H9 (cell line): ENCODE measurements around the gene DENND1A. TPM values are rescaled to one million over a fixed set of nuclear protein-coding genes. Genes with fewer than 3 reads are reported as not detected.

Experiments
- DNase-seq: peaks from one replicate; pipeline ENCODE4 v3.0.0-alpha.2; 2017
- H2AFZ ChIP-seq: one replicate; pipeline ENCODE4 v1.6.1; 2013; ENCODE audit warnings: mild to moderate bottlenecking, low read length, control low read depth, moderate library complexity
- H2AK5ac ChIP-seq: 2 replicates; pipeline ENCODE4 v1.6.1; 2013; ENCODE audit warnings: low read length, control low read depth, mixed read lengths; ENCODE audit not compliant: insufficient read length
- H2BK120ac ChIP-seq: one replicate; pipeline ENCODE4 v1.6.1; 2013; ENCODE audit warnings: low read depth, mild to moderate bottlenecking, low read length, control low read depth, inconsistent platforms; ENCODE audit not compliant: poor library complexity, severe bottlenecking
- H2BK12ac ChIP-seq: 2 replicates; pipeline ENCODE4 v1.6.1; 2013; ENCODE audit warnings: low read length, control low read depth, mixed read lengths, low read depth; ENCODE audit not compliant: insufficient read length
- H2BK15ac ChIP-seq: 2 replicates; pipeline ENCODE4 v1.6.1; 2013; ENCODE audit warnings: low read depth, low read length, control low read depth
- H2BK20ac ChIP-seq: one replicate; pipeline ENCODE4 v1.6.1; 2013; ENCODE audit warnings: low read depth, mild to moderate bottlenecking, low read length, control low read depth, inconsistent platforms; ENCODE audit not compliant: poor library complexity, severe bottlenecking
- H2BK5ac ChIP-seq: 2 replicates; pipeline ENCODE4 v1.6.1; 2013; ENCODE audit warnings: low read length, control low read depth, mixed read lengths; ENCODE audit not compliant: insufficient read length
- H3K14ac ChIP-seq: 2 replicates; pipeline ENCODE4 v1.6.1; 2013; ENCODE audit warnings: low read length, control low read depth; ENCODE audit not compliant: insufficient read depth
- H3K18ac ChIP-seq: 2 replicates; pipeline ENCODE4 v1.6.1; 2013; ENCODE audit warnings: low read depth, mild to moderate bottlenecking, mixed read lengths, low read length, control low read depth; ENCODE audit not compliant: insufficient read length
- H3K23ac ChIP-seq: 2 replicates; pipeline ENCODE4 v1.6.1; 2013; ENCODE audit warnings: low read length, control low read depth, mixed read lengths, low read depth; ENCODE audit not compliant: insufficient read length
- H3K23me2 ChIP-seq: 2 replicates; pipeline ENCODE4 v1.6.1; 2013; ENCODE audit warnings: low read depth, mild to moderate bottlenecking, mixed read lengths, low read length, control low read depth; ENCODE audit not compliant: insufficient read length, poor library complexity, severe bottlenecking
- H3K27ac ChIP-seq: 2 replicates; pipeline ENCODE4 v1.5.1; 2013; ENCODE audit warnings: low read length, control low read depth, mixed read lengths, low read depth; ENCODE audit not compliant: insufficient read length
- H3K27me3 ChIP-seq: 2 replicates; pipeline ENCODE4 v1.6.1; 2013; ENCODE audit warnings: low read length, control low read depth, inconsistent platforms; ENCODE audit not compliant: insufficient read depth
- H3K4ac ChIP-seq: 2 replicates; pipeline ENCODE4 v1.6.1; 2013; ENCODE audit warnings: low read depth, mild to moderate bottlenecking, control low read depth, inconsistent platforms, low read length, moderate library complexity
- H3K4me1 ChIP-seq: 2 replicates; pipeline ENCODE4 v1.6.1; 2013; ENCODE audit warnings: low read length, control low read depth, inconsistent platforms; ENCODE audit not compliant: insufficient read depth
- H3K4me2 ChIP-seq: 2 replicates; pipeline ENCODE4 v1.6.1; 2013; ENCODE audit warnings: low read length, control low read depth, mixed read lengths; ENCODE audit not compliant: insufficient read length, insufficient read depth
- H3K56ac ChIP-seq: 2 replicates; pipeline ENCODE4 v1.6.1; 2013; ENCODE audit warnings: low read depth, mild to moderate bottlenecking, mixed read lengths, low read length, control low read depth; ENCODE audit not compliant: insufficient read length
- H3K79me1 ChIP-seq: 2 replicates; pipeline ENCODE4 v1.6.1; 2013; ENCODE audit warnings: low read depth, mild to moderate bottlenecking, moderate library complexity, low read length, control low read depth, inconsistent platforms; ENCODE audit not compliant: insufficient read depth, poor library complexity, severe bottlenecking
- H3K79me2 ChIP-seq: 2 replicates; pipeline ENCODE4 v1.6.1; 2013; ENCODE audit warnings: low read length, control low read depth, inconsistent platforms; ENCODE audit not compliant: insufficient read depth
- H3K9ac ChIP-seq: 2 replicates; pipeline ENCODE4 v1.6.1; 2013; ENCODE audit warnings: low read length, control low read depth, mixed read lengths; ENCODE audit not compliant: insufficient read length; ENCODE audit errors: extremely low read depth
- H3K9me3 ChIP-seq: one replicate; pipeline ENCODE4 v1.6.1; 2013; ENCODE audit warnings: low read depth, low read length, inconsistent platforms; ENCODE audit not compliant: control insufficient read depth
- H3T11ph ChIP-seq: one replicate; pipeline ENCODE4 v1.6.1; 2013; ENCODE audit warnings: mild to moderate bottlenecking, low read length, control low read depth, inconsistent platforms
- H4K20me1 ChIP-seq: one replicate; pipeline ENCODE4 v1.6.1; 2013; ENCODE audit not compliant: control insufficient read depth, insufficient read length, insufficient read depth
- H4K5ac ChIP-seq: 2 replicates; pipeline ENCODE4 v1.6.1; 2013; ENCODE audit warnings: low read depth, mild to moderate bottlenecking, mixed read lengths, low read length, control low read depth; ENCODE audit not compliant: insufficient read length
- H4K8ac ChIP-seq: replicated peaks from 2 replicates; pipeline ENCODE4 v1.6.1; 2013; ENCODE audit warnings: low read length, control low read depth, mixed read lengths, low read depth; ENCODE audit not compliant: insufficient read length
- H4K91ac ChIP-seq: 2 replicates; pipeline ENCODE4 v1.6.1; 2013; ENCODE audit warnings: low read depth, mild to moderate bottlenecking, moderate library complexity, mixed read lengths, low read length, control low read depth; ENCODE audit not compliant: insufficient read length
- H3K27ac Mint-ChIP-seq, 3 experiments: 2 replicates in 2 of 3; 3 replicates in 1 of 3; pipeline ENCODE4 v1.8.0; 2020 to 2021; ENCODE audit warnings: mixed read lengths in 3 of 3, mild to moderate bottlenecking in 1 of 3, moderate library complexity in 1 of 3
- H3K27me3 Mint-ChIP-seq: 2 replicates; pipeline ENCODE4 v1.8.0; 2021; ENCODE audit warnings: low read depth, mild to moderate bottlenecking, moderate library complexity, mixed read lengths
- H3K36me3 Mint-ChIP-seq, 3 experiments: 2 replicates in 2 of 3; 3 replicates in 1 of 3; pipeline ENCODE4 v1.8.0; 2020 to 2021; ENCODE audit warnings: low read depth in 3 of 3, mixed read lengths in 3 of 3; ENCODE audit not compliant: insufficient read depth in 1 of 3
- H3K4me1 Mint-ChIP-seq, 2 experiments: 2 replicates each; pipeline ENCODE4 v1.8.0; 2020; ENCODE audit warnings: mixed read lengths in 2 of 2
- H3K4me3 Mint-ChIP-seq, 2 experiments: 2 replicates in 1 of 2; 3 replicates in 1 of 2; pipeline ENCODE4 v1.8.0; 2020 to 2021; ENCODE audit warnings: mild to moderate bottlenecking in 2 of 2, mixed read lengths in 2 of 2, moderate library complexity in 1 of 2
- H3K9me3 Mint-ChIP-seq, 2 experiments: 2 replicates in 1 of 2; 3 replicates in 1 of 2; pipeline ENCODE4 v1.8.0; 2020; ENCODE audit warnings: mild to moderate bottlenecking in 2 of 2, mixed read lengths in 2 of 2, moderate library complexity in 1 of 2
- CTCF ChIP-seq: fragments of 200-600 bp; sonication (generic); conservative IDR thresholded peaks from 3 replicates; pipeline ENCODE4 v1.8.0; 2021; ENCODE audit warnings: antibody characterized with exemption, mild to moderate bottlenecking
- WGBS: extraction: QIAGEN DNeasy Blood & Tissue Kit; methylation state at CpG from one replicate; pipeline ENCODE4 v1.1.7; 2013; ENCODE audit warnings: missing lambda C conversion rate, low lambda C conversion rate, mixed read lengths; ENCODE audit not compliant: insufficient read length; ENCODE audit errors: extremely low coverage; 5-methylcytosine and 5-hydroxymethylcytosine counted together
- total RNA-seq: library from RNA; stranded (reverse); gene quantifications from 2 replicates; pipeline ENCODE4 v1.2.1, GENCODE V29; 2021

The DENND1A gene
- total RNA-seq, 1 experiment from 2014 or later = 20.4 TPM

GRCh38 chr9:123365881-123366528 is 563.9 kb downstream of the DENND1A start:
- H3K4me3 Mint-ChIP-seq = no peak overlapping the region
- H3K56ac ChIP-seq = no peak overlapping the region
- H3K36me3 Mint-ChIP-seq = peaks cover 0 to 11% (median 0%) of the 10 kb centered on the region in 3 experiments; a peak in 2 of 7 replicates
- no peaks in the 10 kb centered on the region for H4K20me1 ChIP-seq
- H3K4me1 ChIP-seq = peaks cover 2% of the 10 kb centered on the region; the same call in 1 of the 2 replicates
- no peak overlapping the region for H3K4me2 ChIP-seq
- no peak overlapping the region for H3K23ac ChIP-seq
- H3T11ph ChIP-seq = no peak overlapping the region
- no peak overlapping the region for H3K9ac ChIP-seq
- peaks cover 32 to 53% of the 10 kb centered on the region in 2 experiments for H3K4me1 Mint-ChIP-seq
- H3K79me2 ChIP-seq = no peaks in the 10 kb centered on the region
- H3K27ac Mint-ChIP-seq = peak overlapping the region in 1 of 3 experiments; percentile 13; a peak in 1 of 7 replicates
- no peak overlapping the region; the same call in 1 of the 2 replicates for H3K14ac ChIP-seq
- H3K9me3 ChIP-seq = no peaks in the 10 kb centered on the region
- WGBS = no CpG with 5 or more reads among the region's 67 CpGs
- no peak overlapping the region for H4K91ac ChIP-seq
- no peak; the same call in 2 of the 3 replicates for TF ChIP-seq CTCF
- peak; percentile 88 for DNase-seq
- no peak overlapping the region for H2BK15ac ChIP-seq
- H2BK5ac ChIP-seq = no peak overlapping the region
- no peak overlapping the region for H4K8ac ChIP-seq
- no peak overlapping the region for H2BK12ac ChIP-seq
- no peak overlapping the region for H3K4ac ChIP-seq
- H3K27me3 ChIP-seq = no peaks in the 10 kb centered on the region
- no peak overlapping the region for H2AFZ ChIP-seq
- no peaks in the 10 kb centered on the region; a peak in 1 of 5 replicates for H3K9me3 Mint-ChIP-seq
- H2BK120ac ChIP-seq = no peak overlapping the region
- peaks cover 17% of the 10 kb centered on the region for H3K27me3 Mint-ChIP-seq
- no peaks in the 10 kb centered on the region for H3K23me2 ChIP-seq
- H2AK5ac ChIP-seq = no peak overlapping the region
- H3K18ac ChIP-seq = no peak overlapping the region
- no peaks in the 10 kb centered on the region for H3K79me1 ChIP-seq
- H2BK20ac ChIP-seq = no peak overlapping the region
- H4K5ac ChIP-seq = no peak overlapping the region
- no peak overlapping the region for H3K27ac ChIP-seq
